Transverse colon (tissue), 4 donors: Measurements from ENCODE around the gene ITGB8.

Source experiments
- EP300 ChIP-seq: sonication (generic); formaldehyde crosslinking; IDR thresholded peaks from one replicate; pipeline ENCODE4 v1.6.1; 2017; ENCODE audit warnings: antibody characterized with exemption, low read depth
- POLR2A ChIP-seq: fragments of 450-650 bp; IDR thresholded peaks from one replicate; pipeline ENCODE4 v1.6.1; 2016; ENCODE audit warnings: antibody characterized with exemption, mild to moderate bottlenecking, moderate library complexity
- POLR2AphosphoS5 ChIP-seq, 3 donors: sonication (generic); formaldehyde crosslinking; IDR thresholded peaks; one replicate each; pipeline ENCODE4 v1.6.1; 2016; ENCODE audit warnings: antibody characterized with exemption in 3 of 3
- TF ChIP-seq, protein P1 (sequence below), 5 experiments: fragments of 200-600 bp in 3 of 5; fragments of 450-650 bp in 2 of 5; sonication (generic) in 3 of 5; IDR thresholded peaks; 1 replicate in 2 of 5; 2 replicates in 3 of 5; pipeline ENCODE4 v1.5.1; 2016 to 2017; ENCODE audit warnings: antibody characterized with exemption in 5 of 5, inconsistent platforms in 3 of 5, mild to moderate bottlenecking in 2 of 5, moderate library complexity in 1 of 5

GRCh38 chr7:20354610-20355528 lies 24.2 kb downstream of the ITGB8 start:
- TF ChIP-seq, protein P1, sequence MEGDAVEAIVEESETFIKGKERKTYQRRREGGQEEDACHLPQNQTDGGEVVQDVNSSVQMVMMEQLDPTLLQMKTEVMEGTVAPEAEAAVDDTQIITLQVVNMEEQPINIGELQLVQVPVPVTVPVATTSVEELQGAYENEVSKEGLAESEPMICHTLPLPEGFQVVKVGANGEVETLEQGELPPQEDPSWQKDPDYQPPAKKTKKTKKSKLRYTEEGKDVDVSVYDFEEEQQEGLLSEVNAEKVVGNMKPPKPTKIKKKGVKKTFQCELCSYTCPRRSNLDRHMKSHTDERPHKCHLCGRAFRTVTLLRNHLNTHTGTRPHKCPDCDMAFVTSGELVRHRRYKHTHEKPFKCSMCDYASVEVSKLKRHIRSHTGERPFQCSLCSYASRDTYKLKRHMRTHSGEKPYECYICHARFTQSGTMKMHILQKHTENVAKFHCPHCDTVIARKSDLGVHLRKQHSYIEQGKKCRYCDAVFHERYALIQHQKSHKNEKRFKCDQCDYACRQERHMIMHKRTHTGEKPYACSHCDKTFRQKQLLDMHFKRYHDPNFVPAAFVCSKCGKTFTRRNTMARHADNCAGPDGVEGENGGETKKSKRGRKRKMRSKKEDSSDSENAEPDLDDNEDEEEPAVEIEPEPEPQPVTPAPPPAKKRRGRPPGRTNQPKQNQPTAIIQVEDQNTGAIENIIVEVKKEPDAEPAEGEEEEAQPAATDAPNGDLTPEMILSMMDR (IDR thresholded peaks at IDR 0.05): no peak
- TF ChIP-seq POLR2A (no peak), EP300 (no peak), POLR2AphosphoS5 (IDR thresholded peaks at IDR 0.05) (no peak)
